GM19467 (cell line): ENCODE measurements around the gene SMAD3.
A peak's percentile ranks its signal among the peaks of the same experiment; 100 is the strongest.

ENCODE experiments used
- ATAC-seq: cut with Tn5 transposase; IDR thresholded peaks from one replicate; pipeline ENCODE4 v1.9.1; 2021; ENCODE audit warnings: mild to moderate bottlenecking, moderate library complexity; ENCODE audit not compliant: unreplicated experiment

The SMAD3 gene

DNA sequence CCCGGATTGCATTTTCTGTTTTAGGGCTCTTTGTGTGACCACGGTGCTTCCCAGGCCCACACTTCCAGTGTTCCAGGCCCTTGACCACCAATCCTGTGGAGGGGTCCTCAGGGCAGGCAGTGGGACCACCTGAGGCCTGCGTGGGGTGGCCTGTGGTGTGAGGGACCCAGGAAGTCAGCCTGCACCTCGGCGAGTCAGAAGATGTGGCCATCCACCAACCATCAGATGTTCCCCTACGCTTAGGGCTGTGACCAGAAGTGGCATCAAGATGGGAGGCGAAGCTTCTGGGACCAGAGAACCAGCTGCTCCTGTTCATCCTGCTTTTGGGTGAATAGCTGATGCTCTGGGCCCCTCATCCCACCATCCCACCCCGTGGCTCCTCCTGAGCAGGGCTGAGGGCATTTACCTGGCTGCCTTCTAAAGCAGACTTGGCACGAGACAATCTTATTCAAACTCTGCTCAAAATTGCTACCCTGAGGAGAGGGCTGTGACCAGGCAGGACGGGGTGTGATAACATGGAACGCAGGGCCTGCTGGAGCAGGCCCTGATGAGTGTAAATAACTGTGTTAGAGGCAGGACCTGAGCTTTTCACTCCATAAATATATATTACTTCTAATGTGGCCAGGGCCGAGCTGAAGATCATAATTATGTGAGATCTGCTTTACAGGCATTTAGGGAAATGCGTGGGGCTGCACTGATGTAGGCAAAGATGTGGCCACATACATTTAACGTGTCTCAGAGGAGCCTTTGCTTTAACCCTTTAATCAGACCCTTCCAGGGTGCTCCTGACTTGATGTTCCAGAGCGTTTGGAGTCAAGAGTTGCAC lies 28.8 kb downstream of the SMAD3 start:
- ATAC-seq: no peak

- no peak for ATAC-seq
Measured at GRCh38 chr15:67095912-67096311, 30.5 kb downstream of the SMAD3 start.

- no peak for ATAC-seq
Measured at GRCh38 chr15:67096546-67097294, 31.3 kb downstream of the SMAD3 start.

- ATAC-seq: no peak
Measured at GRCh38 chr15:67097424-67097823, 32.0 kb downstream of the SMAD3 start.

DNA sequence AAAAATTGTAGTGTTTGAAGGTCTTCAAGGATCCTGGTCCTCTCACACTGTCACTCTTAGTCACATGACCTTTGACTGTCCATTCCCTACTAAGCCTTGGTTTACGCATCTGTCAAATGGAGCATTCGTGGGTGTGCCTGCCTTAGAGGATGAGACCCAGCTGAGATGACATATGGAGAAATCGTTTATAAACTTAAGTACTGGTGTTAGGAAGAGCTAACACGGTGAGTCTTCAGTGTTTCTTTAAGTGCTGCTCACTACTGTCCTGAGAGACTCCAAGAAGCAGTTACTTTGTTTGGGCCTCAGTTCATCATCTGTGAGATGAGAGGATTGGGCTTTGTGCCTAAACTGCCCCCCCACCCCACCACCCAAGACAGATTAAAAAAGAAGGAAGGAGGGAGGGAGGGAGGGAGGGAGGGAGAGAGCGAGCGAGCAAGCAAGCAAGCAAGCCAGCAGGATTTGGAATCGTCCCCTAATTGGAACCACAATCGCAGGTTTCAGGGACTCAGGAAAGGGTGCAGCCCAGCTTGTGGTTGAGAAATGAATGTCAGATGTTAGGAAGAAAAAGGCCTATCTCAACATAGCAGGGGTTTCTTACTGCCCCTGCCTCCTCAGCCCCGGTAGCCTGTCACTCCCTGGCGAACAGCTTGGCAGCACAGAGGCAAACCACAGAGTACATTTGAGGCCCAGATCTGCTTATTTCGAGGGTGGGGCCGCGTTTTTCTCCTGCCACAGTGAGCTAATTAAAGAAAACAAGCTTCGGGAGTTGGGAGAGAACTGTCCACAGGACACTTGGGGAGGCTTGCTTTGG lies 32.7 kb downstream of the SMAD3 start:
- ATAC-seq: no peak

DNA sequence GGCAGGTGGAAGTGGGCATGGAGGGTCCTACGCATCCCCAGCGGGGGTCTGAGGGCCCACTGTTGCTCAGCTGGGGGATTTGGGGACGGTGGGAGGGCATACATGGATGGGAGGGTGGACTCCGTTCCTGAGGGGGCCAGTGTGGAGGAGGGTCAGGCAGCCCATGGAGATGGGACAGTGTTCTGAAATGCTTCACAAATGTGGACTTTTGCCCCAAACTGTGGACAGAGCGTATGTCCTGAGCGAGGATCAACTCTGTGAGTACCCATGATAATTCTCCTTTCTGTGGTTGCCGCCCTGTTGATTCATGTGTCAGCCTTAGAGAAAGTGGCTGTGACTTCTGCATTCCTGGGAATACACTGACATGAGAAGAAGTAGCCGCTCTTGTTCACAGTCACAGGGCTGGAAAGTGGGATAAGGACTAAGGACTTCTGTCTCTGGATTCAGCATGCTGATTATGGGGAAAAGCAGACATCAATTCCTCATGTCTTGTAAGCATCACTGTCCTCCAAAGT lies 33.4 kb downstream of the SMAD3 start:
- no peak for ATAC-seq

DNA sequence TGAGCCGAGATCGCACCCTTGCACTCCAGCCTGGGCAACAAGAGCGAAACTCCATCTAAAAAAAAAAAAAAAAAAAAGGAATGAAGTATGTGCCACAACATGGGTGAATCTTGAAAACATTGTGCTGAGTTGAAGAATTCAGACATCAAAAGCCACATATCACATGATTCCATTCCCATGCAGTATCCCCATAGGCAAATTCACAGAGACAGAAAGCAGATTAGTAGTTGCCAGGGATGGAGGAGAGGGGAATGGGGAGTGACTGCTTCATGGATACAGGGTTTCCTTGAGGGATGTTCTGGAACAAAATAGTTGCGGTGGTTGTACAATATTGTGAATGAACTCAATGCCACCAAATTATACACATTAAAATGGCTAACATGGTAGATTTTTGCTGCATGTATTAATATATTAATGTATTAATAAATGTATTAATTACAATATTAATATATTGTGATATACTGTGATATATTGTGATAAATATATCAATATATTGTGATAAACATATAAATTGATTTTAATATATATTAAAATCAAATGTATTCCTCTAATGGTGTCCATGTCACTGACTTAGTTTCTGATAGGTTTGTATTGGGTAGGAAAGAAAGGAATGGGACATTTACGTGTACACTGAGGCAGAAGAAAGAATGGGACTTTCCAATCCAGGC lies 34.9 kb downstream of the SMAD3 start:
- ATAC-seq: no peak

- peak; percentile 48 for ATAC-seq
Measured at GRCh38 chr15:67100801-67101581, 35.6 kb downstream of the SMAD3 start.

DNA sequence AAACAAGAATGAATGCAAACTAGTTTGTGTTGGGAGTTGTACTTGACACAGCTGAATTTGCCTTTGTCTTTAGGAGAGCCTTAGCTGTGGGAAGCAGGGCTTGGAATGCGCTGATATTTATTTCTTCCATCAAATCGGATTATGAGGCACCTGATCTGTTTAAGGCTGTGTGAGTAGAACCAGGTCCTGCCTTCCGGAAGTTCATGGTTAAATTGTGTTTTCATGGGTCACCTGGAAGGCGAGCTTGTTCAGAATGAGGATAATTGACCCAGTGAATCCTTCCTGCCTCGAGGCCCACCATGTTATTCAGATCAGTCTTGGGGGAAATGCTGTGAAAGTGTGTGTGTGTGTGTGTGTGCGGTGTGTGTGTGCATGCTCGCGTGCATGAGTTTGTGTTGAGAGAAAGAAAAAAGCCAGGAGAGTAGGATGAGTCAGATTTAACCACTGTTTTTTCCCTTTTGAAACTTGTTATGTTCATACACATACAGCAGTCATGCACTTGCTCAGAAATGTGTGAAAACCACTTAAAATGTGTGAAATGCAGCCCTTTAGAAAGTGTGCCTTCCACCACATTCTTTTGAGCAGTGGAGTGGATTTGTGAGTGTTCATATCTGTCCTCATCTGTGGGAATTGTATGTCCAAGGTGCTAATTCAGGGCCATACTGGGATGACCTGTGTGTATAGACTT lies 36.7 kb downstream of the SMAD3 start:
- no peak for ATAC-seq

- ATAC-seq: no peak
Measured at GRCh38 chr15:67102599-67102929, 37.2 kb downstream of the SMAD3 start.

DNA sequence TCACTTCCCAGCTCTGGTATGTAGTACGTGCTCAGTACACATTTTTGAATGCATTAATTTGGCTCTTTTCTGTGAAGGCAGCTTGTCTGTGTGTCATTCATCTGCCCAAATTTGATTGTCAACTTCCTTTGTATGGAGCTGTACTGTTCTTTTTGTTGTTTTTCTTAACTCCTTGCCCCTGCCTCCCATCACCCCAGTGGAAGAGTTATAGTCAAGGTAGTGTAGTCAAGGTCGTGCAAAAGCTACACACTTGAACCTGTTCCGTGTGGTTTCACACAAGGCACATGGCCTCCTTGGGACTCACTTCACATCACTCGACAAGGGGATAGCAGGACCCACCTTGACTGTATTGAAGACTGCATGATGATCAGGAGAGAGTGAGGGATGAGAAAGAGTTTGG lies 37.6 kb downstream of the SMAD3 start:
- ATAC-seq: no peak

DNA sequence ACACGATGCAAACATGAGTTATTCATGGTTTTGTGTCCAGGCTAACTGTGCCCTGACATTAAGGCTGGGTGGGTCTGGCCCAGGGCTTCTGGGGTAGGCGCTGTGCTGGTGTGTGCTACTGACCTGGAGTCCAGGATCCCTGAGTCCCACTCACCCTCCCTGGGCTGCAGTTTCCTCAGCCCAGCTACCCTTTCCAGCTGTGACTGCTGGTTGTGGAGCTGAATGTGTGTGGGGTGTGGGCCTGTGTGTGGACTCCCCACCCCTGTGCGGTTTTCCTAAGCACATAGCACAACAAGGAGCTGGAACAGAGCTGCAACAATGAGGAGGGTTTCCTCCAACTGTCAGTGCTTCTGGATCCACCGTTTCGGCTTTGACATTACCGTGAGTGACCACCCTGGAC lies 38.0 kb downstream of the SMAD3 start:
- ATAC-seq: no peak

GRCh38 chr15:67103869-67104268 lies 38.5 kb downstream of the SMAD3 start:
- ATAC-seq: no peak

DNA sequence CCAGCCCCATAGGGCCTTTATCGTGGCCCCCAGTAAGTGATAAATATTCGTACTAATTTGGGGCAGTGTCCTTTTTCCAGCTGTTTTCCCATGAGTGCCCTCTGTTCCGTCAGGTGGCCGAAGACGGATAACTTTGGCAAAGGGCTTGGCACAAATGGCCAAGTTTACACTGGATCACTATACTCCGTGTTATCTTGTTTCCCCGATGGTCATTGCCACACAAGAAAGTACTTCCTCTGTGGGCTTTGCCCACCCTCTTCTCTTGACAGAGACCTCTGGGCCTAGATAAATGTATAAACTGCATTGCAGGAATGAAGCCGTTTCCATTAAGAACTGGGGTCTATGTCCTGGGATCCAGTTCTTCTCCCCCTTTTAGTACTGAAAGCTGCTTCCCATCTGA lies 39.1 kb downstream of the SMAD3 start:
- ATAC-seq: no peak

GRCh38 chr15:67105065-67105951 lies 39.9 kb downstream of the SMAD3 start:
- no peak for ATAC-seq

DNA sequence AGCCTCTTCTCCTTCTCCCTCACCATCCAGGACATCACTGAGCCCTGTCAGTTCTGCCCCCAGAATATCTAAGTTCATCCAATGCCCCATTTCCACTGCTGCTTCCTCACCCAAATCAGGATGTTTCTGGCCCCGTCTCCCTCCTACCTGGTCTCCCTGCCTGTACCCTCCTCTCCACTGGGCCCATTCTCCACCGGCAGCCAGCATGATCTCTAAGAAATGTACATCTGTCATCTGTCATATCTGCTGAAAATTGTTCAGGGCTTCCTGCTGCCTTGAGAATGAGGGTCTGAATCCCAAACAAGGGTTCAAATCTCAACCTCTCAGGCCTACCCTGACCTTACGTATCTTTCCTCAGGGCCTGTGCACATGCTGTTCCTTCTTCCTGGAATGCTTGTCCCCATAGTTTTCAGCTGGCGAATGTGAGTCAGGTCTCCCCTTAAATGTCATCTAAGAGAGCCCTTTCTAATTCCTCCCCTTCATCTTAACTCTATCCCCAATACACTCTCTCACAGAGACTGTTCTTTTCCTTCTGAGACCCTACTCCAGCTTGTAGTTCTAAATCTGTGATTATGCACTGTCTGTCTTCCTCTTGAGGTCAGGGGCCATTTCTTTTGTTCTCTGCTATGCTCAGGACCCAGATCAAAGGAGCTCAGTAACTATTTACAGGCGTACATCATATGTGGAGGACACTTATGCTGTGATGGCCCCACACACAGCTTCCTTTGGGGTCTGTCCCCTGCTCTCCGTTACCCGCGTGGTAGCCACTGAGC lies 40.8 kb downstream of the SMAD3 start:
- ATAC-seq: no peak

DNA sequence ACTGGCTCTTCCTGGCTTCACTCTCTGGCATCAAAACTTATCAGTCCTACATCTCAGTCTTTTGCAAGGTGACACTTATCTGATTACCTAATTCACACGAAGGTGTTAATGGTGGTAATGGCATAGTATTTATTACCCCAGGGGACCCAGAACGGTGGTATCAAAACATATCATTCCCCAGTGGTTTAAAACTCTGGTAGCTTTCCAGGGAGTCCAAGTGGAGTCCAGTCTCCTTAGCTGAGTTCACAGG lies 41.3 kb downstream of the SMAD3 start:
- no peak for ATAC-seq
